GM12874 (cell line): Measurements from ENCODE around the gene GPR152.

Experiments
- TF ChIP-seq, protein P1 (sequence below): IDR thresholded peaks from 2 replicates; pipeline ENCODE4 v1.5.1; 2011; ENCODE audit warnings: low read depth, mild to moderate bottlenecking, control low read depth, low read length, moderate library complexity; ENCODE audit not compliant: insufficient read depth

The GPR152 gene

DNA sequence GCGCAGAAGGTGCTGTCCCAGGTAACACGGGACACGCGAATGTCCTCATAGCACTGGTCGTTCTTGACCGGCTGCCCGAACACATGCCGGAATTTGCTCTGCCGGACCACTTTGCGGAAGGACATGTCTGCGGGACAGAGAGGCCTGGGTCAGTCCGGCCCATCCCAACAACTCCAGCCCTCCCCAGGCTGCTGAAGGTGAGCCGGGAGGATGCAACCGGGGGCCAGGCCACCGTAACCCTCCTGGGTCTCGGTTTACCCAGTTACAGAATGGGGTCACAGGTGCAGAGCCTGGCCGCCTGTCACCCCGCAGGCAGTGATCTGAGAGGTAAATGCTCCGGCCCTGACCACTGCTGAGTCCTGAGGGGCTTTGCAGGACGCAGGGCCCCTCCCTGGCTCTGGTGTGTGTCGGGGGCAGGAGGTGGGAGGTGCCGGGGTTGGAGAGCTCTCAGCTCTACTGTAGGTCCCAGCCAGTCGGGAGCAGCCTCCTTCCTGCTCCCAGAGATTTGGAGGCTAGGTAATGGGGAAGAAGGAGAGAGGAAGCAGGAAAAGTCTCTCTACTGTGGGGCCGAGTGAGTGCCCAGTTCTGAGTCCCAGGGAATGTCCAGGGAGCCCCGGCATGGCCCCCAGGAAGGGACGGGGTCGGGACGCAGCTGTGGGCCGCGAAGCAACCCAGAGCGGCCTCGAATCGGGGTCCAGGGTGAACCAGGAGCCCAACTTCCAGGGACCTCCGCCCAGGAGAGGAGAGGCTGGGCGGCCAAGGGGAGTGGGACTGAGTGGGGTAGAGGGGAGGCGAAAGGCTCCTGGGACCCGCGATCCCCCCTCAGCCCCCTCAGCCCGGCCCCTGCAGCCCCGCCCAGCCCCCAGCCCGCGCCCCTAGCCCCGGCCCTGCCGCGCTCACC, 9.8 kb downstream of the GPR152 start:
- TF ChIP-seq, protein P1, sequence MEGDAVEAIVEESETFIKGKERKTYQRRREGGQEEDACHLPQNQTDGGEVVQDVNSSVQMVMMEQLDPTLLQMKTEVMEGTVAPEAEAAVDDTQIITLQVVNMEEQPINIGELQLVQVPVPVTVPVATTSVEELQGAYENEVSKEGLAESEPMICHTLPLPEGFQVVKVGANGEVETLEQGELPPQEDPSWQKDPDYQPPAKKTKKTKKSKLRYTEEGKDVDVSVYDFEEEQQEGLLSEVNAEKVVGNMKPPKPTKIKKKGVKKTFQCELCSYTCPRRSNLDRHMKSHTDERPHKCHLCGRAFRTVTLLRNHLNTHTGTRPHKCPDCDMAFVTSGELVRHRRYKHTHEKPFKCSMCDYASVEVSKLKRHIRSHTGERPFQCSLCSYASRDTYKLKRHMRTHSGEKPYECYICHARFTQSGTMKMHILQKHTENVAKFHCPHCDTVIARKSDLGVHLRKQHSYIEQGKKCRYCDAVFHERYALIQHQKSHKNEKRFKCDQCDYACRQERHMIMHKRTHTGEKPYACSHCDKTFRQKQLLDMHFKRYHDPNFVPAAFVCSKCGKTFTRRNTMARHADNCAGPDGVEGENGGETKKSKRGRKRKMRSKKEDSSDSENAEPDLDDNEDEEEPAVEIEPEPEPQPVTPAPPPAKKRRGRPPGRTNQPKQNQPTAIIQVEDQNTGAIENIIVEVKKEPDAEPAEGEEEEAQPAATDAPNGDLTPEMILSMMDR: no peak

DNA sequence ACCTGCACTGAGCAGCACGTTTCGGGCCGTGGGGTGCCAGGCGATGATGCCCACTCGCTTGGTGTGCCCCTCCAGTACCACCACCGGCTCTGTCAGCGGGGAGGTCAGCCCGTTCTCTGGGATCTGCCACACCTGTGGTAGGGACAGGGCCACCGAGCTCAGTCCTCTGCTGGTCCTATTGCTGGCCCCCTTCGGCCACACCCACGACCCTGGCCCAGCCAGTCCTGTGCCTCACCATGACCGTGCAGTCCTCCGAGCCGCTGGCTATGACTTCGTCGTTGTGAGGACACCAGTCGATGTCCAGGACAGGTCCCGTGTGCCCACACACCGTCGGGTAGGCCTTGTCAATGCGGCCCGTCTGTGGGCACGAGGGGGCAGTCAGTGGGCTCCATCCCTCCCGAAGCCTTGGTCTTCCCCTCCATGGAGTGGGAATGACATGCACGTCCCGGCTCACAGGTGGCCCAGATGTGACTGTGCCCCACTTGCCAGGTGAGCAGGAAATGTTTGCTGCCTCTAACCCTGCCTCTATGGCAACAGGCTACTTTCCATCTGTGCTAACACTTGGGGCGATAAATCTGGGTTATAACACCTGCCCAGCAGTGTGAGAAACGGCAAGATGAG, 10.7 kb downstream of the GPR152 start:
- TF ChIP-seq, protein P1: no peak

DNA sequence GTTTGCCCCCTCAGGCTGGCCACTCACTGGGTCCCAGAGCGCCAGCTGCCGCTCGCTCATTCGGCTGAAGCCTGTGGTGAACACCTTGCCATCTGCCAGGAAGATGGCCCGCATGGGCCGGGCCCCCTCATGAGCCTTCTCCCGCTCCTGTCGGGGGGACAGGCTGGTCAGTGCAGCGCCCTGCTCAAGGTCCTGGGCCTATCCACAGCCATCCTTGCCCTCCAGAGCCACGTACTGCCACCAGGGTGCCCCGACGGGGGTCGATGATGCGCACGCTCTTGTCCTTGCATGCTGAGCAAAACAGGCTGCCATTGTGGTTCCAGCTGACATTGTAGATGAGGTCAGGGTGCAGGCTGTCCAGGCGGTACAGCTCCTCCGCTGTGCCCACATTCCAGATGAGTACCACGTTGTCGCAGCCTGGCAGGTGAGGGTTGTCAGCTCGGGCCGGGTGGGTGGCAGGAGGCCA, 11.4 kb downstream of the GPR152 start:
- TF ChIP-seq, protein P1: no peak

DNA sequence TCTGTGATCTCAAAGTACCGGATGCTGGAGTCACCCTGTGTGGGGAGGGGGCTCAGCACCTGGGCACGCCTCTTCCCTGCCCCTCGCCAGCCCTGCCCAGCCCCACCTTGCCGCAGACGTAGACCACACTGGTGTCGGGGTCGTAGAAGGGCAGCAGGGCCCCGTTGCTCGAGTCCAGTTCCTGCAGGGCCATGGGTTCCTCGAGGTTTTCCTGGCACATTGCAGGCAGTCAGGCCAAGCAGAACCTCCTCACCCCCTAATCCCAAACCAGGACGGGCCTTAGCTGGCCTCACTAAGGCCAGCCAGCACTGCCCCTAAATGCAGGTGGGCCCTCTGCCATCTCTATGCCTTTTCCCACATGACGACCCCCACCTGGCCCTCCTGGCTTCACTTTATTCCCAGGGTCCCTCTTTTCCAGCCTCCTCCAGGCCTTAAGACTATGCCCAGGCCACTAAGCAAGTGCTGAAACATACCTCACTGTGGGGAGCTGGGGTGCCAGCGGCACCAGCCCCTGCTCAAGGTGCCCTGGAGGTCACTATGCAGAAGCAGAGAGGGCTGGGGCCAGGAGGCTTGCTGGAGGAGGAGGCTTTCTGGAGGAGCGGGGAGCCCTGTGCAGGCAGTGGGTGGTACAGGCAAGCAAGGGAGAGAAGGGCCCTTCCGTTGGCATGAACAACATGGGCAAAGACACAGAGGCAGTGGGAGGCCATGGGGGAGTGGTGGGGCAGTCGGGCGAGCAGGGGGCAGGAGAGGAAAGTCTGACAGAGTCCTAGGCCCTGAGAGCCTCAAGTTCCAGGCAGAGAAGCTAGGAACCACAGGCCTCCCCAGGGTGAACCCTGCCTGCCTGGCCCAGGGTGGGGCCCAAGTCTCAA, 12.1 kb downstream of the GPR152 start:
- TF ChIP-seq, protein P1: no peak

DNA sequence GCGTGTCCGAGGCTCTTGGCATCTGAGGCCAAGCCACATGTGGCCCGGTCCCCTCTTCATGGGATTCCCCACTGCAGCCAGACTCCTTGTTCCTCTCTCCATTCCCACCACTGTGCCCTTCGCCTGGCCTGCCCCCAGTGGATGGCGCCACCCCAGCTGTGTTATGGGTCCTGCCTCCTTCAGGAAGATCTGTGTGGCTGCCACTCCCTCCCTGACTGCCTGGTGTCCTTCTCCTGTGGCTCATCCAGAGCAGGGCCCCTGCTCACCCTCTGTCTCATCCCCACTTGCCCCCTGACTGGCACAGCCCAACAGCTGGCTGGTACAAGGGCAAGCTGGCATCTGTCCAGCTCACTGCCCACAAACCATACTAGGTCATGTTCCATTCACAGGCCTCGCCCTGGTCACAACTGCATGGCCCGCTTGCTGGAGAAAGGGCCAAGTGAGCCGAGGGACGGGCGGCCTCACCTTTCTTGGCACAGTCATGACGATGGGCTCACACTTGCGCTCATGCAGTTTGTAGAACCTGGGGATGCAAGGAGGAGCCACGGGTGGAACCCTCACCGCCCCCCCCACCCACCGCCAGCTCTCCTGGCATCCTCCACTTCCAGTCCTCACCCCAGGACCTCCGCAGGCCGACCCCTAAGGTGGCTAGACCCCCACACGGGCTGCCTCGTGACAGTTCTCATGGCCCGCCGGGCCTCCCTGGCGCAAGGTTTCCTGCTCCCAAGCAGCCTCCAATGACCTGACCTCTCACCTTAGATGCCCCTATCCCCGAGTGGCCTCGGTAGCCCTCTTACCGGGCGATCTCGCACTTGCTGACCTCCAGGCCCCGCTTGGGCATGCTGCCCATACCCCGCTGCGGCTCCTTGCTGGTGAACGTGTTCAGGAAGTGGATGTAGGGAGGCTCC, 13.0 kb downstream of the GPR152 start:
- TF ChIP-seq, protein P1: peak; percentile 43

DNA sequence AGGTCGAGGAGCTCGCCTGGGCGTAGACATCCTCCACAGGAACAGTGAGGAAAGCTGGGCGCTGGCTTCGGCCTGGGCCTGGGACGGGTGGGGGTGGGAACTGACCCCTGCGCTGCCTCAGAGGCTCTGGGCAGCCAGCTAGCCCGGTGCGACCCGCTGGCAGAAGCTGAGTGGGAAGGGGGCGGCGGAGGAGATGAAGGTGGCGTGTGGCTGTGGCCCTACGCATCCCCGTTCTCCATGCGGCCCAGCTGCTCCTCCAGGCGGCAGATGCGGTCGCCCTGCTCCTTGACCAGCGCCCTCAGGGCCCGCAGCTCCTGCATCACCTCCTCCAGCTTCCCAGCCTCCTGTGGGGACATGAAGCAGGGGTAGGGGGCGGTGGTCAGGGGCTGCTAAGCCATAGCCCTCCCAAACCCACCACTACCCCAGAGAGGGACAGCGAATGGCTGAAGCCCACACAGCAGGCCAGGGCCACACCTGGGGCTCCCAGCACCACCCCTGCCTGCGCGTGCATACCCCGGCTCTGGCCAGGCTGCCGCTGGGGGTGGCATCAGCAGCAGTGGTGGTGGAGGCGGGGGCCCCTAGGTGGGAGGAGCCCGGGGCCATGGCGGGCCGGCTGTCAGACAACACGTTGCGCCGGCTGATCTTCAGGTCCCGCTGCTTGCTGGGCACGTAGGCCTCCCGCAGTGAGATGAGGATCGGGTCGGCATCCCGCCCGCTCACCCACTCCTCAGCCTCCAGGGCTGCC, 14.2 kb downstream of the GPR152 start:
- TF ChIP-seq, protein P1: no peak
